Keratinocyte (primary cell): ENCODE data around the gene GPD1. TPM values are rescaled to one million over a fixed set of nuclear protein-coding genes. Genes with fewer than 3 reads are reported as not detected.

ENCODE experiments used
- DNase-seq: peaks from one replicate; pipeline ENCODE4 v3.0.0-alpha.2; 2011; ENCODE audit warnings: low read depth, missing footprints, low spot score
- FAIRE-seq: peaks from 2 replicates; lab custom pipeline; 2011; peaks lifted over from hg19 to GRCh38; lab: Jason Lieb, UNC
- H2AFZ ChIP-seq: 2 replicates; pipeline ENCODE4 v1.6.0; 2012; ENCODE audit warnings: low read length, control low read depth, inconsistent platforms; ENCODE audit not compliant: control insufficient read depth
- H3K27ac ChIP-seq: 2 replicates; pipeline ENCODE4 v1.5.1; 2011; ENCODE audit warnings: low read length; ENCODE audit not compliant: control insufficient read depth, insufficient read depth
- H3K27me3 ChIP-seq: 3 replicates; pipeline ENCODE4 v1.6.0; 2011; ENCODE audit warnings: low read length; ENCODE audit not compliant: control insufficient read depth, insufficient read depth; ENCODE audit errors: extremely low read depth
- H3K36me3 ChIP-seq, 2 experiments: 2 replicates in 1 of 2; 3 replicates in 1 of 2; pipeline ENCODE4 v1.5.1; 2011; ENCODE audit warnings: low read length in 2 of 2, mild to moderate bottlenecking in 1 of 2; ENCODE audit not compliant: control insufficient read depth in 2 of 2, insufficient read depth in 2 of 2; ENCODE audit errors: extremely low read depth in 1 of 2
- H3K4me1 ChIP-seq: 3 replicates; pipeline ENCODE4 v1.5.1; 2011; ENCODE audit warnings: low read length; ENCODE audit not compliant: control insufficient read depth, insufficient read depth; ENCODE audit errors: extremely low read depth
- H3K4me2 ChIP-seq: 3 replicates; pipeline ENCODE4 v1.6.0; 2011; ENCODE audit warnings: low read depth, low read length; ENCODE audit not compliant: control insufficient read depth, insufficient read depth; ENCODE audit errors: extremely low read depth
- H3K4me3 ChIP-seq, 3 experiments: fragments of 200-600 bp in 1 of 3; sonication (generic) in 1 of 3; 2 replicates in 2 of 3; 3 replicates in 1 of 3; pipeline ENCODE4 v1.5.1; 2011 to 2016; ENCODE audit warnings: low read length in 3 of 3, mild to moderate bottlenecking in 3 of 3, control low read depth in 2 of 3, inconsistent platforms in 1 of 3, low read depth in 1 of 3, mixed read lengths in 1 of 3, mixed run types in 1 of 3, moderate library complexity in 1 of 3; ENCODE audit not compliant: control insufficient read depth in 2 of 3, insufficient read depth in 2 of 3; ENCODE audit errors: extremely low read depth in 1 of 3
- H3K79me2 ChIP-seq: 2 replicates; pipeline ENCODE4 v1.6.0; 2012; ENCODE audit warnings: low read length; ENCODE audit not compliant: control insufficient read depth, insufficient read depth
- H3K9ac ChIP-seq: 3 replicates; pipeline ENCODE4 v1.6.0; 2011; ENCODE audit warnings: low read length; ENCODE audit not compliant: control insufficient read depth, insufficient read depth; ENCODE audit errors: extremely low read depth
- H3K9me1 ChIP-seq: 3 replicates; pipeline ENCODE4 v1.6.0; 2011; ENCODE audit warnings: low read length; ENCODE audit not compliant: control insufficient read depth, insufficient read depth; ENCODE audit errors: extremely low read depth
- H3K9me3 ChIP-seq: 2 replicates; pipeline ENCODE4 v1.5.1; 2012; ENCODE audit warnings: low read depth, low read length; ENCODE audit not compliant: control insufficient read depth
- H4K20me1 ChIP-seq: 3 replicates; pipeline ENCODE4 v1.6.0; 2011; ENCODE audit warnings: low read length; ENCODE audit not compliant: control insufficient read depth, insufficient read depth; ENCODE audit errors: extremely low read depth
- EZH2 ChIP-seq: IDR thresholded peaks from one replicate; pipeline ENCODE4 v1.6.1; 2012; ENCODE audit warnings: inconsistent platforms, mild to moderate bottlenecking, low read length, moderate library complexity
- dilution Hi-C: fragments of 300-500 bp; cut with MboI; formaldehyde crosslinking; loops from one replicate; pipeline ENCODE4 v1.7.0; 2020; ENCODE audit warnings: low sequenced_read_pairs; ENCODE audit not compliant: extremely low pct_ligation_motif_present
- polyA plus RNA-seq, 5 experiments: library from polyadenylated mRNA; depleted of rRNA in 3 of 5; stranded (reverse) in 3 of 5; stranded (forward) in 1 of 5; unstranded in 1 of 5; fragments of >200 nt; gene quantifications; 1 replicate in 1 of 5; 2 replicates in 3 of 5; 3 replicates in 1 of 5; pipeline versions ENCODE4 v1.2.1 to v1.2.3, GENCODE V29; 2011 to 2012; ENCODE audit warnings: missing spikeins in 2 of 5, low read depth in 1 of 5, low replicate concordance in 1 of 5
- TF ChIP-seq, protein P1 (sequence below), 3 experiments: IDR thresholded peaks in 1 of 3; conservative IDR thresholded peaks in 1 of 3; optimal IDR thresholded peaks in 1 of 3; 2 replicates in 2 of 3; 3 replicates in 1 of 3; pipeline versions ENCODE3 to v1.5.1; 2011; ENCODE audit warnings: low read length in 3 of 3, mild to moderate bottlenecking in 3 of 3, moderate library complexity in 2 of 3, control low read depth in 1 of 3, inconsistent platforms in 1 of 3; ENCODE audit not compliant: insufficient read depth in 2 of 3; ENCODE audit errors: extremely low read depth in 1 of 3

The GPD1 gene
- polyA plus RNA-seq, 1 donor (not counting 4 experiments of a cell fraction or from before 2014, with no cell fraction given), result 0.13 TPM

DNA sequence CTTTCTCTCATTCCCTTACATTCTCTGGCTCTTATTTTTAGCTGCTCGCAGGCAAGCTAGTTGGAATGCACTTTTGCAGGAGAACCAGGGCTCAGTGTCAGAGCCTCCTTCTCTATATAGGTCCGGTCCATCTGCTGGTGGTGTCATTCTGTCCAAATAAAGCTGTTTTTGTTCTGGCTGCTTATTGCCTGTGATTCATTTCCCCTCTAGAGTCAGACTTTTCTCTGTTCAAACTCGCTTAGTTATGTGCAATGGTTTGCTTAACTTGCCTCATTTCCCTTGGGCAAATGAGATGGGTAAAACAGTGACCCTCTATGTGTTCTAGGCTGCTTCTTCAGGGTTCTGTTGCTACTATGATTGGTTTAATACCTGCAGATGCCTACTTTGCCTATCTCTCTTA, 15.8 kb upstream of the GPD1 start:
- peak overlapping the region in 2 of 3 experiments; percentile 45 to 63 for H3K4me3 ChIP-seq
- dilution Hi-C loops, result no loop called here

DNA sequence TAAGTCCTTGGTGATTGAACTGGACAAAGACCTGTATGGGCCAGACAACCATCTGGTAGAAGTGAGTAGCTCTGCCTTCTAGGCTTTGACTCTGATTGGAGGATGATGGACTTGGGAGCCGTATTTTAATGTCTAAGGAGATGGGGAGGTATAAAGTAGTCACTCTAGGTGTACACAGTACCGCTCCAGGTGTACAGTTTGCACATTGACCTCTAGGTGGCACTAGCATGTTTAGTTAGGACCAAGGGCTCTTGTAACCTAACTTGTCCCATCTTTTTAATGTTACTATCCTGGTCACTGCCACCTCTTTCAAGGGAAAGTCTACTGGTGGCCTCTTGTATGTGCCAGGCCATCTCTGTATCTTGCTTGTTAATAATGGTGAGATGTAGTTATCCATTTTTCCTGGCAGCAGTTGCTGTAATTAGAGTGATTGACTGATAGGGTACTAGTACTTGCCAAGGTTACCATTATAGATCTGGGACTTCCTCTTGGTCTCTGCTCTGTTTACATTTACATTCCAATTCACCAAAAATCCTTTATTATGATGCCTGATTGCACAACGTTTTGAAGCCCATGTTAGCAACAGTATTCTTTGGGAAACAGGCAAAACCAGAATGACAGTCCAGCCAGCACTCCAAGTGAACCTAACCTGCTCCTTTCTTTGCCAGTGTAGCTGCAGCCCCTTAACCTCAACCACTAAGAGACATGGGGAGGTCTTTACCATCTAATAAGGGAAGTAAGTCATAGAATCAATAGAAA, 15.1 kb upstream of the GPD1 start:
- Histone ChIP-seq H3K4me1 (peaks cover 31% of the 10 kb centered on the region), H2AFZ (no peak overlapping the region), H4K20me1 (no peaks in the 10 kb centered on the region), H3K9me3 (no peaks in the 10 kb centered on the region), H3K79me2 (peaks cover 13% of the 10 kb centered on the region), H3K9ac (peak overlapping the region; percentile 63), H3K4me3 (peak overlapping the region in 2 of 3 experiments; percentile 45 to 63), H3K27ac (peak overlapping the region; percentile 90), H3K36me3 (peaks cover 19 to 46% of the 10 kb centered on the region in 2 experiments), H3K4me2 (peak overlapping the region; percentile 90), H3K27me3 (no peaks in the 10 kb centered on the region), H3K9me1 (no peaks in the 10 kb centered on the region)
- peak; percentile 55 for FAIRE-seq
- dilution Hi-C loops, result no loop called here
- DNase-seq, result peak; percentile 61
- TF ChIP-seq, protein P1, sequence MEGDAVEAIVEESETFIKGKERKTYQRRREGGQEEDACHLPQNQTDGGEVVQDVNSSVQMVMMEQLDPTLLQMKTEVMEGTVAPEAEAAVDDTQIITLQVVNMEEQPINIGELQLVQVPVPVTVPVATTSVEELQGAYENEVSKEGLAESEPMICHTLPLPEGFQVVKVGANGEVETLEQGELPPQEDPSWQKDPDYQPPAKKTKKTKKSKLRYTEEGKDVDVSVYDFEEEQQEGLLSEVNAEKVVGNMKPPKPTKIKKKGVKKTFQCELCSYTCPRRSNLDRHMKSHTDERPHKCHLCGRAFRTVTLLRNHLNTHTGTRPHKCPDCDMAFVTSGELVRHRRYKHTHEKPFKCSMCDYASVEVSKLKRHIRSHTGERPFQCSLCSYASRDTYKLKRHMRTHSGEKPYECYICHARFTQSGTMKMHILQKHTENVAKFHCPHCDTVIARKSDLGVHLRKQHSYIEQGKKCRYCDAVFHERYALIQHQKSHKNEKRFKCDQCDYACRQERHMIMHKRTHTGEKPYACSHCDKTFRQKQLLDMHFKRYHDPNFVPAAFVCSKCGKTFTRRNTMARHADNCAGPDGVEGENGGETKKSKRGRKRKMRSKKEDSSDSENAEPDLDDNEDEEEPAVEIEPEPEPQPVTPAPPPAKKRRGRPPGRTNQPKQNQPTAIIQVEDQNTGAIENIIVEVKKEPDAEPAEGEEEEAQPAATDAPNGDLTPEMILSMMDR (optimal IDR thresholded peaks at IDR 0.05 in 1 of 3, IDR thresholded peaks at IDR 0.05 in 1 of 3, conservative IDR thresholded peaks at IDR 0.05 in 1 of 3; ENCODE audit: extremely low read depth in 1 of 3, insufficient read depth in 2 of 3, low read length in 3 of 3), result peak; percentile 87 to 88 (median 87)
- no peak for TF ChIP-seq EZH2

More for the DNA sequence above, 15.8 kb upstream of the GPD1 start:
- Histone ChIP-seq H3K9me3 (no peaks in the 10 kb centered on the region), H3K9ac (peak overlapping the region; percentile 63), H3K36me3 (peaks cover 16 to 39% of the 10 kb centered on the region in 2 experiments), H2AFZ (no peak overlapping the region), H3K4me1 (peaks cover 31% of the 10 kb centered on the region), H3K27ac (peak overlapping the region; percentile 90), H3K79me2 (peaks cover 13% of the 10 kb centered on the region), H3K4me2 (peak overlapping the region; percentile 90), H3K9me1 (no peaks in the 10 kb centered on the region), H3K27me3 (no peaks in the 10 kb centered on the region), H4K20me1 (no peaks in the 10 kb centered on the region)
- DNase-seq (no peak), FAIRE-seq (peak; percentile 36)
- TF ChIP-seq, protein P1 (optimal IDR thresholded peaks at IDR 0.05 in 1 of 3, IDR thresholded peaks at IDR 0.05 in 1 of 3, conservative IDR thresholded peaks at IDR 0.05 in 1 of 3; ENCODE audit: extremely low read depth in 1 of 3, insufficient read depth in 2 of 3, low read length in 3 of 3), result no peak
- no peak for TF ChIP-seq EZH2
